ENCODE measurements around the gene ITPR3. TPM values are rescaled to one million over a fixed set of nuclear protein-coding genes. Genes with fewer than 3 reads are reported as not detected.

The ITPR3 gene
- total and polyA plus RNA-seq, 10 donors, result 9.9 to 95.6 (median 62.1) TPM

- no peaks in the 10 kb centered on the region for H3K27me3 ChIP-seq (replicated peaks in 1 of 7)
- DNase-seq, result no peak
- H3K4me1 ChIP-seq, result peaks cover 0 to 45% (median 18%) of the 10 kb centered on the region in 6 donors
- no peak for TF ChIP-seq POLR2AphosphoS5 (IDR thresholded peaks at IDR 0.05)
- TF ChIP-seq POLR2A (IDR thresholded peaks at IDR 0.05), result no peak
- TF ChIP-seq, protein P1, sequence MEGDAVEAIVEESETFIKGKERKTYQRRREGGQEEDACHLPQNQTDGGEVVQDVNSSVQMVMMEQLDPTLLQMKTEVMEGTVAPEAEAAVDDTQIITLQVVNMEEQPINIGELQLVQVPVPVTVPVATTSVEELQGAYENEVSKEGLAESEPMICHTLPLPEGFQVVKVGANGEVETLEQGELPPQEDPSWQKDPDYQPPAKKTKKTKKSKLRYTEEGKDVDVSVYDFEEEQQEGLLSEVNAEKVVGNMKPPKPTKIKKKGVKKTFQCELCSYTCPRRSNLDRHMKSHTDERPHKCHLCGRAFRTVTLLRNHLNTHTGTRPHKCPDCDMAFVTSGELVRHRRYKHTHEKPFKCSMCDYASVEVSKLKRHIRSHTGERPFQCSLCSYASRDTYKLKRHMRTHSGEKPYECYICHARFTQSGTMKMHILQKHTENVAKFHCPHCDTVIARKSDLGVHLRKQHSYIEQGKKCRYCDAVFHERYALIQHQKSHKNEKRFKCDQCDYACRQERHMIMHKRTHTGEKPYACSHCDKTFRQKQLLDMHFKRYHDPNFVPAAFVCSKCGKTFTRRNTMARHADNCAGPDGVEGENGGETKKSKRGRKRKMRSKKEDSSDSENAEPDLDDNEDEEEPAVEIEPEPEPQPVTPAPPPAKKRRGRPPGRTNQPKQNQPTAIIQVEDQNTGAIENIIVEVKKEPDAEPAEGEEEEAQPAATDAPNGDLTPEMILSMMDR (IDR thresholded peaks at IDR 0.05 in 8 of 11, conservative IDR thresholded peaks at IDR 0.05 in 3 of 11), result no peak
- no peak overlapping the region for H3K4me3 ChIP-seq
- WGBS, 5 donors, result 77 to 87% (median 83%) methylated on average over 7 to 8 of the region's 8 CpGs
- H3K9me3 ChIP-seq, result no peaks in the 10 kb centered on the region
- intact Hi-C loops (cut with DNase I; ENCODE audit: low total_unique reads), result no loop called here
- H3K27ac ChIP-seq, result peak overlapping the region in 2 of 8 donors; percentile 18 to 46
- H3K36me3 ChIP-seq, result no peaks in the 10 kb centered on the region
Measured at GRCh38 chr6:33613146-33613794, 7.9 kb upstream of the ITPR3 start.

- Histone ChIP-seq H3K4me1 (peaks cover under 1 to 42% (median 17%) of the 10 kb centered on the region in 6 donors), H3K36me3 (no peaks in the 10 kb centered on the region), H3K9me3 (no peaks in the 10 kb centered on the region), H3K27me3 (replicated peaks in 1 of 7) (no peaks in the 10 kb centered on the region), H3K4me3 (no peak overlapping the region), H3K27ac (peak overlapping the region in 2 of 8 donors; percentile 18 to 46)
- intact Hi-C loops (cut with DNase I; ENCODE audit: low total_unique reads), result no loop called here
- 64 to 78% (median 74%) methylated on average over 9 to 10 of the region's 10 CpGs; no CpG with 5 or more reads in 1 of the 5 donors for WGBS, 5 donors
- DNase-seq, result no peak
- TF ChIP-seq POLR2AphosphoS5 (IDR thresholded peaks at IDR 0.05) (peak in 1 of 3 donors; percentile 18), POLR2A (IDR thresholded peaks at IDR 0.05) (no peak)
- TF ChIP-seq, protein P1 (IDR thresholded peaks at IDR 0.05 in 8 of 11, conservative IDR thresholded peaks at IDR 0.05 in 3 of 11), result no peak
Measured at GRCh38 chr6:33613795-33614168, 7.3 kb upstream of the ITPR3 start.

DNA sequence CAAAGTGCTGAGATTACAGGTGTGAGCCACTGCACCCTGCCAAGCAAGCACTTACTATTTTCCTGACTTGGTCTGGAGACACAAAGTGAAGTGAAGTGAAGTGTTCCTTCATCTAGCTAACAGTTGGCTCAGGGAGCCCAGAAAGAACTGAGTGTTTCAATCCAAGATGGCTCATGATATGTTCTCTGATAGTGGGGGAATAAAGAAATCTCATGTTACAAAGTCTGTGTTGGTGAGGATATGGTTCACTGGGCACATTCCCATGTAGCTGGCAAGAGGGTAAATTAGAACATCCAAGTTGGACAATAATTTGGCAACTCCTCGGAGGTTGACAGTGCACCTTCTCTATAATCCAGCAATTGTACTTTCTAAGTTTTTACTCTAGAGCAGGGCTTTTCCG is 5.0 kb upstream of the ITPR3 start:
- Histone ChIP-seq H3K4me3 (no peak overlapping the region), H3K27me3 (replicated peaks in 1 of 7) (peaks cover 0 to 6% (median 0%) of the 10 kb centered on the region in 7 donors), H3K9me3 (no peaks in the 10 kb centered on the region), H3K36me3 (no peaks in the 10 kb centered on the region), H3K4me1 (peaks cover 10 to 42% (median 18%) of the 10 kb centered on the region in 6 donors), H3K27ac (no peak overlapping the region)
- intact Hi-C loops (cut with DNase I; ENCODE audit: low total_unique reads), result no loop called here
- no peak for TF ChIP-seq POLR2AphosphoS5 (IDR thresholded peaks at IDR 0.05)
- TF ChIP-seq, protein P1 (IDR thresholded peaks at IDR 0.05 in 8 of 11, conservative IDR thresholded peaks at IDR 0.05 in 3 of 11), result no peak
- TF ChIP-seq POLR2A (IDR thresholded peaks at IDR 0.05), result no peak
- DNase-seq, result no peak
- 91 to 98% (median 95%) methylated on average over 2 of the region's 2 CpGs; no CpG with 5 or more reads in 1 of the 5 donors for WGBS, 5 donors

DNA sequence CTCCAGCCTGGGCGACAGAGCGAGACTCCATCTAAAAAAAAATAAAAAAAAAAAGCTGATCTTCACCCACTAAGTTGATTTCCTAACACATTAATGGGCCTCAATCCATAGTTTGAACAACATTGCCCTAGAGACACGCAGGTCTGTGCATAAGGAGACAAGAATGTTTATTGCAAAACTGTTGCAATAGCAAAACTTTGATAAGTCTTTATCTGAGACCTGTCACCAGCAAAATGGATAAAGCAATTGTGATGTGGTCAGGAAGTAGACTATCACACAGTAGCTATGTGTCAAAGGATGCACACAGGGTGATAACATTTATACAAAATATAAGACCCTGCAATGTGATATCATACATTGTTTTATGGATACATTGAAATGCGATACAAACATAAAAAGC is 4.2 kb upstream of the ITPR3 start:
- no peak for TF ChIP-seq POLR2A (IDR thresholded peaks at IDR 0.05)
- TF ChIP-seq, protein P1 (IDR thresholded peaks at IDR 0.05 in 8 of 11, conservative IDR thresholded peaks at IDR 0.05 in 3 of 11), result no peak
- Histone ChIP-seq H3K9me3 (no peaks in the 10 kb centered on the region), H3K36me3 (no peaks in the 10 kb centered on the region), H3K4me1 (peaks cover 10 to 46% (median 21%) of the 10 kb centered on the region in 6 donors), H3K4me3 (no peak overlapping the region), H3K27me3 (replicated peaks in 1 of 7) (peaks cover 0 to 14% (median 0%) of the 10 kb centered on the region in 7 donors), H3K27ac (peak overlapping the region in 1 of 8 donors; percentile 25)
- intact Hi-C loops (cut with DNase I; ENCODE audit: low total_unique reads), result no loop called here
- DNase-seq, result no peak
- WGBS, 5 donors, result 83 to 88% (median 84%) methylated on average over 2 to 4 of the region's 4 CpGs; no CpG with 5 or more reads in 1 of the 5 donors

Measured in spleen (tissue), 11 donors.